BJ (cell line): ENCODE results near the gene SOD2. TPM values are rescaled to one million over a fixed set of nuclear protein-coding genes. Genes with fewer than 3 reads are reported as not detected.
A peak's percentile ranks its signal among the peaks of the same experiment; 100 is the strongest.

Experiments
- CTCF ChIA-PET: fragments of 350-600 bp; formaldehyde crosslinking; extraction: SDS; loops from one replicate; lab custom pipeline; 2021; ENCODE audit warnings: antibody characterized with exemption, inconsistent platforms; lab: Yijun Ruan, JAX
- POLR2A ChIA-PET: fragments of 300-600 bp; sonication (Branson Sonifier 250); formaldehyde crosslinking; extraction: SDS; loops from one replicate; lab custom pipeline; 2021; ENCODE audit warnings: antibody characterized with exemption; lab: Charles Lee
- DNase-seq: peaks from one replicate; pipeline ENCODE4 v3.0.0-alpha.2; 2011; ENCODE audit warnings: low read depth
- H3K27me3 ChIP-seq: 2 replicates; pipeline ENCODE4 v1.6.0; 2011; ENCODE audit warnings: low read length; ENCODE audit not compliant: control insufficient read depth, insufficient read depth
- H3K36me3 ChIP-seq: 2 replicates; pipeline ENCODE4 v1.5.1; 2011; ENCODE audit warnings: low read length; ENCODE audit not compliant: control insufficient read depth, insufficient read depth
- H3K4me3 ChIP-seq: 2 replicates; pipeline ENCODE4 v1.5.1; 2011; ENCODE audit warnings: low read depth, mild to moderate bottlenecking, control low read depth, low read length
- CTCF ChIP-seq: IDR thresholded peaks from 2 replicates; pipeline ENCODE4 v1.5.1; 2011; ENCODE audit warnings: low read depth, mild to moderate bottlenecking, control low read depth, inconsistent platforms, low read length, moderate library complexity; ENCODE audit not compliant: insufficient read depth
- polyA plus RNA-seq: library from polyadenylated mRNA; depleted of rRNA; stranded (reverse); fragments of >200 nt; gene quantifications from 2 replicates; pipeline ENCODE4 v1.2.3, GENCODE V29; 2011; rRNA removed
- small RNA-seq: library from RNA; depleted of rRNA; stranded (forward); fragments of <200 nt; gene quantifications from one replicate; pipeline ENCODE3, GENCODE V24; 2012; ENCODE audit warnings: low replicate concordance, low read depth; ENCODE audit not compliant: insufficient read length

SOD2 gene
- polyA plus RNA-seq, 1 experiment, result 39.4 TPM

GRCh38 chr6:159649441-159649840, 43.6 kb downstream of the SOD2 start:
- ChIA-PET CTCF (interaction anchor here (1.6 kb wide), 1 partner anchor 475 kb away, joined by 8 read pairs; no protein-coding TSS in a partner anchor), POLR2A (no interaction called here)
- TF ChIP-seq CTCF, result no peak
- Histone ChIP-seq H3K36me3 (no peaks in the 10 kb centered on the region), H3K4me3 (no peak overlapping the region), H3K27me3 (no peaks in the 10 kb centered on the region)
- no peak for DNase-seq

- peak; percentile 5 for DNase-seq
- POLR2A ChIA-PET, result no interaction called here
- no peak for TF ChIP-seq CTCF
- no peaks in the 10 kb centered on the region for H3K27me3 ChIP-seq
- H3K4me3 ChIP-seq, result no peak overlapping the region
- H3K36me3 ChIP-seq, result no peaks in the 10 kb centered on the region
- CTCF ChIA-PET, result interaction anchor here (1.1 to 1.8 kb wide), 4 partner anchors 9 to 472 kb away, joined by 3 to 8 read pairs (median 4); no protein-coding TSS in a partner anchor
Observed at GRCh38 chr6:159646733-159647132, 46.3 kb downstream of the SOD2 start.

- ChIA-PET CTCF (interaction anchor here (1.1 to 1.8 kb wide), 4 partner anchors 9 to 472 kb away, joined by 3 to 8 read pairs (median 4); no protein-coding TSS in a partner anchor), POLR2A (no interaction called here)
- H3K27me3 ChIP-seq, result no peaks in the 10 kb centered on the region
- H3K4me3 ChIP-seq, result no peak overlapping the region
- no peak for TF ChIP-seq CTCF
- no peaks in the 10 kb centered on the region for H3K36me3 ChIP-seq
- DNase-seq, result no peak
Observed at GRCh38 chr6:159646116-159646515, 46.9 kb downstream of the SOD2 start.

GRCh38 chr6:159645640-159646039, 47.4 kb downstream of the SOD2 start:
- H3K36me3 ChIP-seq, result no peaks in the 10 kb centered on the region
- no peak overlapping the region for H3K4me3 ChIP-seq
- TF ChIP-seq CTCF, result no peak
- H3K27me3 ChIP-seq, result no peaks in the 10 kb centered on the region
- ChIA-PET CTCF (interaction anchor here (1.1 to 1.8 kb wide), 4 partner anchors 10 to 471 kb away, joined by 3 to 8 read pairs (median 4); no protein-coding TSS in a partner anchor), POLR2A (no interaction called here)
- DNase-seq, result no peak

Small RNA genes lying within 50 kb of the gene (small RNA-seq; reads per million reads assigned to genes)
- gene RNU4ATAC18P, result not detected

Other genes with a start within 250 kb of the SOD2 start
- 10.0 and 23.3 TPM in 2 replicates for gene WTAP, start 34.3 kb upstream of the SOD2 start, polyA plus RNA-seq
- 12.5 and 16.0 TPM in 2 replicates for gene ACAT2, start 68.8 kb upstream of the SOD2 start, polyA plus RNA-seq
- gene TCP1, start 96.4 kb upstream of the SOD2 start, polyA plus RNA-seq, result 107 and 144 TPM in 2 replicates
- 83.6 and 109 TPM in 2 replicates for gene MRPL18, start 97.2 kb upstream of the SOD2 start, polyA plus RNA-seq
- gene PNLDC1, start 107.0 kb upstream of the SOD2 start, polyA plus RNA-seq, result not detected in 2 replicates
- not detected in 2 replicates for gene MAS1, start 197.7 kb upstream of the SOD2 start, polyA plus RNA-seq